Measurements from ENCODE around the gene NACC2.
A peak's percentile ranks its signal among the peaks of the same experiment; 100 is the strongest.

DNA sequence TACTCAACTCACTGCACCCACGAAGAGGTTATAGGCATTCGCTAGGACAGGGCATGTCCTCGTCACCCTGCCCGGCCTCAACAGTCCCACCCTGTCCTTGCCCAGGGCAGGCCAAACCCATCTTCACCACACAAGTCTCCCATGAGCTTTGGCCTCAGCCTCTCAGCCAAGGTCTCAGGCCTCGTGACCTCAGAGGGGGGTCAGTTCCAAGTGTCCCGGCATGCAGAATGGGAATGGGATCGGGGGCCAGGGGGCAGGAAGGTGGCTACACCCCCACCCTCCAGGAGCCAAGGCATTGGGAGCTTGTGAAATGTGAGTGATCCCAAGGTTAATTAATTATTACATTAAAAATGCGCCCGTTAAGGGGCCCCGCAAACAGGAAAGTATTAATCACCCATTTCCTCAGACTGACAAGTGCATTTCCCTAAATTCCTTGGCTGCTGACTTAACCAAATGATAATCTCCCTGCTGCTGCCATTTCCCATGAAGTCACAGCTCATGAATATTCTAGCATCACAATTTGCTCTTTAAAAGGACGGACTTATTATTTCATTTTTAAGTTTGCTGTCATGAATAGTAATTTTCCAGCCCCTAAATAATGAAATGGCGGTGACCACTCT, 125.9 kb downstream of the NACC2 start:
- no peak for TF ChIP-seq GABPA (IDR thresholded peaks at IDR 0.05; ENCODE audit: low read depth)
- TF ChIP-seq, protein P1, sequence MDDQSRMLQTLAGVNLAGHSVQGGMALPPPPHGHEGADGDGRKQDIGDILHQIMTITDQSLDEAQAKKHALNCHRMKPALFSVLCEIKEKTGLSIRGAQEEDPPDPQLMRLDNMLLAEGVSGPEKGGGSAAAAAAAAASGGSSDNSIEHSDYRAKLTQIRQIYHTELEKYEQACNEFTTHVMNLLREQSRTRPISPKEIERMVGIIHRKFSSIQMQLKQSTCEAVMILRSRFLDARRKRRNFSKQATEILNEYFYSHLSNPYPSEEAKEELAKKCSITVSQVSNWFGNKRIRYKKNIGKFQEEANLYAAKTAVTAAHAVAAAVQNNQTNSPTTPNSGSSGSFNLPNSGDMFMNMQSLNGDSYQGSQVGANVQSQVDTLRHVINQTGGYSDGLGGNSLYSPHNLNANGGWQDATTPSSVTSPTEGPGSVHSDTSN (IDR thresholded peaks at IDR 0.05) = peak; percentile 47; the same call in 1 of the 2 replicates
